Lower leg skin (tissue), 3 donors: ENCODE results near the gene MYO5A.

Experiments used
- POLR2A ChIP-seq, 2 donors: fragments of 450-650 bp; IDR thresholded peaks; one replicate each; pipeline ENCODE4 v1.6.1; 2016 to 2017; ENCODE audit warnings: antibody characterized with exemption in 2 of 2, mild to moderate bottlenecking in 1 of 2, moderate library complexity in 1 of 2
- TF ChIP-seq, protein P1 (sequence below), 3 donors: fragments of 450-650 bp; IDR thresholded peaks; one replicate each; pipeline ENCODE4 v1.5.1; 2016; ENCODE audit warnings: antibody characterized with exemption in 3 of 3, mild to moderate bottlenecking in 3 of 3, moderate library complexity in 2 of 3

DNA sequence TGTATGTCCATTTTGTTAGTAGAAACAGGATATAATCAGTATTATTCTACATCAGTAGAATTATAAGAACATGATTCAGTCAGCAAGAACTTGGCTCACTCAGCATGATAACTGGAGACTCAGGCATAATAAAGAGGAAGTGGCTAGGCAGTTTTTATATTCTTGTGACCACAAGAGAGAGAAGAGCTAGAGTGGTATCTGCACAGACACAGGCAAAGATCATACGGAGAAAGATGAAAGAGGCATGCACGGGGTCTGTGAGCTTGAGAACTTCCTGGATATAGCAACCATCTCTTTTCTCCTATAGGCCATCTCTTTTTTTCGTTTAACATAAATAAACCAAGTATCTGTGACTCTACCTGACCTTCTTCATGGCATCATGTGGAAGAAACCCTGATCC, 46.8 kb downstream of the MYO5A start:
- TF ChIP-seq, protein P1, sequence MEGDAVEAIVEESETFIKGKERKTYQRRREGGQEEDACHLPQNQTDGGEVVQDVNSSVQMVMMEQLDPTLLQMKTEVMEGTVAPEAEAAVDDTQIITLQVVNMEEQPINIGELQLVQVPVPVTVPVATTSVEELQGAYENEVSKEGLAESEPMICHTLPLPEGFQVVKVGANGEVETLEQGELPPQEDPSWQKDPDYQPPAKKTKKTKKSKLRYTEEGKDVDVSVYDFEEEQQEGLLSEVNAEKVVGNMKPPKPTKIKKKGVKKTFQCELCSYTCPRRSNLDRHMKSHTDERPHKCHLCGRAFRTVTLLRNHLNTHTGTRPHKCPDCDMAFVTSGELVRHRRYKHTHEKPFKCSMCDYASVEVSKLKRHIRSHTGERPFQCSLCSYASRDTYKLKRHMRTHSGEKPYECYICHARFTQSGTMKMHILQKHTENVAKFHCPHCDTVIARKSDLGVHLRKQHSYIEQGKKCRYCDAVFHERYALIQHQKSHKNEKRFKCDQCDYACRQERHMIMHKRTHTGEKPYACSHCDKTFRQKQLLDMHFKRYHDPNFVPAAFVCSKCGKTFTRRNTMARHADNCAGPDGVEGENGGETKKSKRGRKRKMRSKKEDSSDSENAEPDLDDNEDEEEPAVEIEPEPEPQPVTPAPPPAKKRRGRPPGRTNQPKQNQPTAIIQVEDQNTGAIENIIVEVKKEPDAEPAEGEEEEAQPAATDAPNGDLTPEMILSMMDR (IDR thresholded peaks at IDR 0.05) = no peak
- no peak for TF ChIP-seq POLR2A (IDR thresholded peaks at IDR 0.05)
